HG02840 (cell line): Measurements from ENCODE around the gene PRRT3.

ENCODE experiments used
- ATAC-seq: cut with Tn5 transposase; IDR thresholded peaks from one replicate; pipeline ENCODE4 v1.9.1; 2021; ENCODE audit warnings: mild to moderate bottlenecking, moderate library complexity, moderate number of reproducible peaks; ENCODE audit not compliant: unreplicated experiment, low FRiP score

Gene PRRT3

GRCh38 chr3:9928158-9928557, 24.1 kb downstream of the PRRT3 start:
- no peak for ATAC-seq

GRCh38 chr3:9918261-9919038, 33.8 kb downstream of the PRRT3 start:
- ATAC-seq: no peak

- ATAC-seq: no peak
These were observed 34.4 kb downstream of the PRRT3 start for GRCh38 chr3:9917820-9918219.

- no peak for ATAC-seq
These were observed 35.2 kb downstream of the PRRT3 start, which contains the start of gene IL17RC for GRCh38 chr3:9916734-9917680. Gene IL17RC (plus strand): TSS chr3:9917098. CDS start chr3:9917316, 218 bp downstream.

- no peak for ATAC-seq
These were observed 35.9 kb downstream of the PRRT3 start for GRCh38 chr3:9916346-9916733.

- ATAC-seq: no peak
These were observed 36.7 kb downstream of the PRRT3 start for GRCh38 chr3:9915254-9916141.

- ATAC-seq: no peak
These were observed 37.5 kb downstream of the PRRT3 start for GRCh38 chr3:9914559-9915253.

- ATAC-seq: no peak
These were observed 38.2 kb downstream of the PRRT3 start for GRCh38 chr3:9914011-9914410.

- no peak for ATAC-seq
These were observed 38.6 kb downstream of the PRRT3 start for GRCh38 chr3:9913601-9914000.

- ATAC-seq: no peak
These were observed 39.8 kb downstream of the PRRT3 start for GRCh38 chr3:9912294-9912935.

GRCh38 chr3:9911863-9912262, 40.3 kb downstream of the PRRT3 start:
- no peak for ATAC-seq

GRCh38 chr3:9909221-9910013, 42.8 kb downstream of the PRRT3 start:
- no peak for ATAC-seq

- ATAC-seq: no peak
These were observed 43.9 kb downstream of the PRRT3 start for GRCh38 chr3:9908286-9908685.

GRCh38 chr3:9906480-9906879, 45.7 kb downstream of the PRRT3 start:
- ATAC-seq: no peak

- no peak for ATAC-seq
These were observed 48.3 kb downstream of the PRRT3 start for GRCh38 chr3:9903904-9904303.

GRCh38 chr3:9903238-9903624, 49.0 kb downstream of the PRRT3 start:
- no peak for ATAC-seq

- ATAC-seq: no peak
These were observed 49.6 kb downstream of the PRRT3 start, which contains the start of gene IL17RE for GRCh38 chr3:9902372-9903237. Gene IL17RE (plus strand): TSS chr3:9902848. CDS start chr3:9902933, 85 bp downstream.

GRCh38 chr3:9901967-9902366, 50.2 kb downstream of the PRRT3 start:
- ATAC-seq: no peak
